NCI-H774 (cell line): ENCODE results near the gene COL6A6.
A peak's percentile ranks its signal among the peaks of the same experiment; 100 is the strongest.
"Not testable (repeated sequence)": the region's sequence is repeated elsewhere in the genome, so short reads cannot be mapped to it uniquely, and the experiment has no call there.

Source experiments
- DNase-seq: peaks from one replicate; lab custom pipeline; 2025; lab: John Stamatoyannopoulos, UW

Gene COL6A6

DNA sequence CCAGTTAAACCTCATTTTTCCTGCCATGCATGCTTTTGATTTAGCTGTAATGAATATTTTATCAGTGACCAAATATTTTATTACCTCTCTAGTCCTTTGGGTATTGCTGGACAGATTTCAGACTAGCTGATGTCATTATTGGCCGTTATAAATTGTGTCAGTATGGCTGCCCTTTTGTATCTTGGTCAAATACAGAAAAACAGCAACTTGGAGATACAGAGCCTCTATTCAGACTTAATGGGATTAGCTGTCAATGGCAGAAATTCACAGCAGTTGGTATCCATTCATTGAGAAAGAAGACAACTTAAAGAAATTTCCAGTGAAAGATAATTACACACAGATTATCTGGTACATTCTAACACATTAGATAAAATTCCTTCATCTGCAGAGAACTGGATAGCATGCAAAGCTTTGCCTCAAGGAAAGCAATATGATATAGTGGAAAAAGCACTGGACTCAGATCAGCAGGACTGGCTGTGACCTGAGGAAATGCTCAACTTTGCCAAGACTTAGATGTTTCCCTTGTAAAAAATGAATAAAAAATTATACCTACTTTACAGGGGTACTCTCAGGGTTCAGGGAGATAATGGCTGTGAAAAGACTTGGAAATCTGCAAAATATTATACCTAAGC is 20.8 kb downstream of the COL6A6 start:
- no peak for DNase-seq

GRCh38 chr3:130539005-130539404 is 22.0 kb downstream of the COL6A6 start:
- DNase-seq: peak; percentile 25

GRCh38 chr3:130543322-130543721 is 26.3 kb downstream of the COL6A6 start:
- no peak for DNase-seq

DNA sequence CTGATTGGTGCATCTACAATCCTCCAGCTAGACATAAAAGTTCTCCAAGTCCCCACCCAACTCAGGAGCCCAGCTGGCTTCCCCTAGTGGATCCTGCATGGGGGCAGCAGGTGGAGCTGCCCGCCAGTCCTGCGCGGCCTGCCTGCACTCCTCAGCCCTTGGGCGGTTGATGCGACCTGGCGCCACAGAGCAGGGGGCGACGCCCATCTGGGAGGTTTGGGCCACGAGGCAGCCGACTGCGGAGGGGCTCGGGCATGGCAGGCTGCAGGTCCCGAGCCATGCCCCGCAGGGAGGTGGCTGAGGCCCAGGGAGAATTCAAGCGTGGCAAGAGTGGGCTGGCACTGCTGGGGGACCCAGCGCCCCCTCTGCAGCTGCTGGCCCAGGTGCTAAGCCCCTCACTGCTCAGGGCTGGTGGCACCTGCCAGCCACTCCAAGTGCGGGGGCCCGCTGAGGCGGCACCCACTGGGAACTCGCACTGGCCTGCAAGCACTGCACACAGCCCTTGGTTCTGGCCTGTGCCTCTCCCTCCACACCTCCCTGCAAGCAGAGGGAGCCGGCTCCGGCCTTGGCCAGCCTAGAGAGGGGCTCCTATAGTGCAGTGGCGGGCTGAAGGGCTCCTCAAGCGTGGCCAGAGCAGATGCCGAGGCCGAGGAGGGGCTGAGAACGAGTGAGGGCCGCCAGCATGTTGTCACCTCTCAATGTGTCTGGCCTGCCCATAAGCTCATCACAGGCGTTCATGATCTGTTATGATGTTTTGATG is 30.1 kb downstream of the COL6A6 start:
- DNase-seq: no peak

GRCh38 chr3:130547680-130548065 is 30.7 kb downstream of the COL6A6 start:
- DNase-seq: not testable (repeated sequence)

- no peak for DNase-seq
These were observed 31.4 kb downstream of the COL6A6 start for GRCh38 chr3:130548356-130548755.

GRCh38 chr3:130557336-130558035 is 40.5 kb downstream of the COL6A6 start:
- DNase-seq: no peak

GRCh38 chr3:130558366-130558765 is 41.4 kb downstream of the COL6A6 start:
- DNase-seq: no peak

- no peak for DNase-seq
These were observed 48.2 kb downstream of the COL6A6 start for GRCh38 chr3:130565224-130565623.
